Mesothelial cell of epicardium (in vitro differentiated cells): Measurements from ENCODE around the gene EVA1B. TPM values are rescaled to one million over a fixed set of nuclear protein-coding genes. Genes with fewer than 3 reads are reported as not detected.

Experiments
- DNase-seq, 2 experiments: peaks; one replicate each; pipeline ENCODE4 v3.0.0; 2021; ENCODE audit warnings: low spot score in 2 of 2; ENCODE audit not compliant: unreplicated experiment in 2 of 2
- H3K27ac Mint-ChIP-seq: 2 replicates; pipeline ENCODE4 v1.8.0; 2021; ENCODE audit warnings: mixed read lengths
- H3K27me3 Mint-ChIP-seq: 2 replicates; pipeline ENCODE4 v1.8.0; 2021; ENCODE audit warnings: low read depth, mixed read lengths
- H3K36me3 Mint-ChIP-seq: 2 replicates; pipeline ENCODE4 v1.8.0; 2021; ENCODE audit warnings: mixed read lengths
- H3K4me1 Mint-ChIP-seq: 2 replicates; pipeline ENCODE4 v1.8.0; 2021; ENCODE audit warnings: mixed read lengths
- H3K4me3 Mint-ChIP-seq: 2 replicates; pipeline ENCODE4 v1.8.0; 2021; ENCODE audit warnings: mild to moderate bottlenecking, moderate library complexity, mixed read lengths
- H3K9me3 Mint-ChIP-seq: 2 replicates; pipeline ENCODE4 v1.8.0; 2021; ENCODE audit warnings: mixed read lengths
- CTCF ChIP-seq: fragments of 200-600 bp; sonication (generic); IDR thresholded peaks from one replicate; pipeline ENCODE4 v1.5.0; 2021; ENCODE audit warnings: antibody characterized with exemption; ENCODE audit not compliant: unreplicated experiment
- total RNA-seq: library from RNA; stranded (reverse); gene quantifications from 3 replicates; pipeline ENCODE4 v1.2.1, GENCODE V29; 2021

Gene EVA1B
- total RNA-seq, 1 donor from 2014 or later: 80.4 TPM

- Mint-ChIP-seq H3K4me3 (no peak overlapping the region), H3K36me3 (peaks cover 17% of the 10 kb centered on the region), H3K4me1 (peaks cover 7% of the 10 kb centered on the region), H3K9me3 (no peaks in the 10 kb centered on the region), H3K27me3 (no peaks in the 10 kb centered on the region), H3K27ac (no peak overlapping the region)
- no peak for DNase-seq
- no peak for TF ChIP-seq CTCF
Measured at GRCh38 chr1:36274201-36274600, 49.2 kb downstream of the EVA1B start.

- peaks cover 7% of the 10 kb centered on the region for H3K4me1 Mint-ChIP-seq
- peaks cover 21% of the 10 kb centered on the region for H3K36me3 Mint-ChIP-seq
- peak overlapping the region; percentile 58 for H3K27ac Mint-ChIP-seq
- no peak for DNase-seq
- TF ChIP-seq CTCF: no peak
- no peaks in the 10 kb centered on the region for H3K9me3 Mint-ChIP-seq
- no peaks in the 10 kb centered on the region for H3K27me3 Mint-ChIP-seq
- no peak overlapping the region for H3K4me3 Mint-ChIP-seq
Measured at GRCh38 chr1:36273024-36273423, 50.4 kb downstream of the EVA1B start.

Other genes with a start within 250 kb of the EVA1B start
- gene TEKT2, start 239.6 kb downstream of the EVA1B start, total RNA-seq: 2.6 to 3.6 TPM (median 3.2 TPM) in 3 replicates
- gene ADPRS, start 234.8 kb downstream of the EVA1B start, total RNA-seq: 31.6 to 33.3 TPM (median 32.6 TPM) in 3 replicates
- gene COL8A2, start 198.4 kb downstream of the EVA1B start, total RNA-seq: 9.0 to 10.5 TPM (median 10.4 TPM) in 3 replicates
- 64.8 to 68.5 TPM (median 68.5 TPM) in 3 replicates for gene TRAPPC3, start 174.2 kb downstream of the EVA1B start, total RNA-seq
- 97.8 to 103 TPM (median 101 TPM) in 3 replicates for gene MAP7D1, start 167.5 kb downstream of the EVA1B start, total RNA-seq
- 117 to 121 TPM (median 119 TPM) in 3 replicates for gene THRAP3, start 99.2 kb downstream of the EVA1B start, total RNA-seq
- 44.3 to 47.1 TPM (median 47.0 TPM) in 3 replicates for gene SH3D21, start 17.3 kb downstream of the EVA1B start, total RNA-seq
- gene STK40, start 62.3 kb upstream of the EVA1B start, total RNA-seq: 40.1 to 43.6 TPM (median 42.7 TPM) in 3 replicates
- 24.7 to 26.1 TPM (median 26.0 TPM) in 3 replicates for gene LSM10, start 74.3 kb upstream of the EVA1B start, total RNA-seq
- 7.0 to 8.9 TPM (median 7.3 TPM) in 3 replicates for gene OSCP1, start 126.8 kb upstream of the EVA1B start, total RNA-seq
- 48.0 to 55.5 TPM (median 53.6 TPM) in 3 replicates for gene MRPS15, start 140.7 kb upstream of the EVA1B start, total RNA-seq
- 2.5 to 4.0 TPM (median 2.8 TPM) in 3 replicates for gene CSF3R, start 159.3 kb upstream of the EVA1B start, total RNA-seq